Retinal pigment epithelial cell (primary cell): ENCODE results near the gene RNF212B.
"Not testable (repeated sequence)": the region's sequence is repeated elsewhere in the genome, so short reads cannot be mapped to it uniquely, and the experiment has no call there.

ENCODE experiments used
- DNase-seq: peaks from one replicate; pipeline ENCODE4 v3.0.0-alpha.2; 2010; ENCODE audit warnings: low read depth
- H3K4me3 ChIP-seq: 2 replicates; pipeline ENCODE4 v1.5.1; 2011; ENCODE audit warnings: mild to moderate bottlenecking, low read length, control low read depth, moderate library complexity
- CTCF ChIP-seq: conservative IDR thresholded peaks from 2 replicates; pipeline ENCODE4 v1.5.1; 2011; ENCODE audit warnings: low read depth, low read length, control low read depth, inconsistent platforms

Gene RNF212B

GRCh38 chr14:23269193-23269592, 31.5 kb downstream of the RNF212B start:
- no peak for TF ChIP-seq CTCF
- no peak for DNase-seq
- H3K4me3 ChIP-seq = no peak overlapping the region

- no peak for TF ChIP-seq CTCF
- DNase-seq = no peak
- H3K4me3 ChIP-seq = no peak overlapping the region
These were observed 37.7 kb downstream of the RNF212B start for GRCh38 chr14:23275412-23275811.

- TF ChIP-seq CTCF = no peak
- H3K4me3 ChIP-seq = no peak overlapping the region
- no peak for DNase-seq
These were observed 39.5 kb downstream of the RNF212B start for GRCh38 chr14:23277189-23277588.

- DNase-seq, H3K4me3 ChIP-seq: not testable (repeated sequence)
These were observed 40.2 kb downstream of the RNF212B start for GRCh38 chr14:23277928-23278327.

- no peak for TF ChIP-seq CTCF
- H3K4me3 ChIP-seq = no peak overlapping the region
- no peak for DNase-seq
These were observed 43.5 kb downstream of the RNF212B start for GRCh38 chr14:23281247-23281646.

- H3K4me3 ChIP-seq = peak overlapping the region; percentile 88
- no peak for TF ChIP-seq CTCF
These were observed 47.2 kb downstream of the RNF212B start for GRCh38 chr14:23284654-23285529.

GRCh38 chr14:23285530-23286019, 47.8 kb downstream of the RNF212B start:
- DNase-seq = no peak
- TF ChIP-seq CTCF = no peak
- peak overlapping the region; percentile 88 for H3K4me3 ChIP-seq

More at GRCh38 chr14:23284654-23285529, 47.2 kb downstream of the RNF212B start:
- DNase-seq = no peak
